GM12874 (cell line): Measurements from ENCODE around the gene GLIPR1L1.

Source experiments
- TF ChIP-seq, protein P1 (sequence below): IDR thresholded peaks from 2 replicates; pipeline ENCODE4 v1.5.1; 2011; ENCODE audit warnings: low read depth, mild to moderate bottlenecking, control low read depth, low read length, moderate library complexity; ENCODE audit not compliant: insufficient read depth

GLIPR1L1 gene

GRCh38 chr12:75334384-75335030 lies at the start of gene GLIPR1L1:
Gene GLIPR1L1, plus strand, starts transcription at chr12:75334670. Its CDS starts 59 bp downstream, at chr12:75334729.
- TF ChIP-seq, protein P1, sequence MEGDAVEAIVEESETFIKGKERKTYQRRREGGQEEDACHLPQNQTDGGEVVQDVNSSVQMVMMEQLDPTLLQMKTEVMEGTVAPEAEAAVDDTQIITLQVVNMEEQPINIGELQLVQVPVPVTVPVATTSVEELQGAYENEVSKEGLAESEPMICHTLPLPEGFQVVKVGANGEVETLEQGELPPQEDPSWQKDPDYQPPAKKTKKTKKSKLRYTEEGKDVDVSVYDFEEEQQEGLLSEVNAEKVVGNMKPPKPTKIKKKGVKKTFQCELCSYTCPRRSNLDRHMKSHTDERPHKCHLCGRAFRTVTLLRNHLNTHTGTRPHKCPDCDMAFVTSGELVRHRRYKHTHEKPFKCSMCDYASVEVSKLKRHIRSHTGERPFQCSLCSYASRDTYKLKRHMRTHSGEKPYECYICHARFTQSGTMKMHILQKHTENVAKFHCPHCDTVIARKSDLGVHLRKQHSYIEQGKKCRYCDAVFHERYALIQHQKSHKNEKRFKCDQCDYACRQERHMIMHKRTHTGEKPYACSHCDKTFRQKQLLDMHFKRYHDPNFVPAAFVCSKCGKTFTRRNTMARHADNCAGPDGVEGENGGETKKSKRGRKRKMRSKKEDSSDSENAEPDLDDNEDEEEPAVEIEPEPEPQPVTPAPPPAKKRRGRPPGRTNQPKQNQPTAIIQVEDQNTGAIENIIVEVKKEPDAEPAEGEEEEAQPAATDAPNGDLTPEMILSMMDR: peak; percentile 81

DNA sequence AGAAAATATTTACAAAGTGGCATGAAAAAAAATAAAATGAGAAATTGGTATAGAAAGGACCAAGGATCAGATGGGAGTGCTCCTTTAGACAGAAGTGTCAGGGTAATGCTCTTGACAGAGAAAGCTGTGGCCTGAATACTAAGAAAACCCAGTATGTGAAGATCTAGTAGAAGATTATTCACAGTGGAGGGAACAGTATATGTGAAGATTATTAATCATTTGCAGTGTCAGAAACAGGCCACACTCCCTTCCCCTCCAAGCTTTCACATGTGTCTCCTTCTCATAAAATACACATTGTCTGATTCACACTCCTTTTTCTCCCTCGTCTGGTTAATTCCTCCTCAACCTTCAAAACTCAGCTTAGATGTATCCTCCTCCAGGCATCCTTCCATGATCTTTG lies 45.6 kb upstream of the GLIPR1L1 start:
- TF ChIP-seq, protein P1: no peak

GRCh38 chr12:75289753-75290152 lies 44.7 kb upstream of the GLIPR1L1 start:
- TF ChIP-seq, protein P1: no peak

DNA sequence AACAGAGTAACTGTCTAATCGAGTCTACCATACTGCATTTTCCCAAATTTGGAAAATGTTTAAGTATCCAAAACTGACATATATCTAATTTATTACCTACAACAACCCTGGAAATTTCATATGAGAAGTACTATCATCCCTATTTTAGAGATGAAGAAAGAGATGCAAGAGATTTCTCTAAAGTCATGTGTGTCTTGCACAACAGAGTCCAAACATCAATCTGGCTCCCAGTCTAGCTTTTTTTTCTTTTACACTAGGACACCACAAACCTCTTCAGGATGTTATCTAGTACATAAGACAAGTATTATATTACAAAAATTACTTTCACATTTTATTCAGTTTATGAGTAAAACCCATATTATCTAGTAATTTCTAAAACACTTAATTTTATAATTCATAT lies 43.5 kb upstream of the GLIPR1L1 start:
- TF ChIP-seq, protein P1: no peak

DNA sequence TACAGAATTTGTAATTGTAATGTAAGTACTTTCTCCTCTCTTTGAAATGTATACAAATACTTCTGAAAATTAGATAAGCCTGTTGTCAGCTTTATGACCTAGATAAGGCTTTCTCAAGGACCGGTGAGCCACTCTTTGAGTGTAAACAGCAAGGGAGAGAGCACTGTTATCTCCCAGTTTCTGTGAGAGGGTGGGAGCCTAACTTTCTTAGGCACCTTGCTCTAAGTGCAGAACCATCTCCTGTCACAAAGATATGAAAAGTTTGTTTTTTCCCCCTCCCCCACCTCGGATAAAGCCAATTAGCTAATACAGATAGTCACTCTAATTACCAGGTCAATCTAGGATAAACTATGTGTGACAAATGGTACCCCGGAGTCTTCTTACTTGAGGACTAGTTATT lies 40.1 kb upstream of the GLIPR1L1 start:
- TF ChIP-seq, protein P1: no peak

- TF ChIP-seq, protein P1: no peak
Observed at GRCh38 chr12:75294797-75295196, 39.7 kb upstream of the GLIPR1L1 start.

DNA sequence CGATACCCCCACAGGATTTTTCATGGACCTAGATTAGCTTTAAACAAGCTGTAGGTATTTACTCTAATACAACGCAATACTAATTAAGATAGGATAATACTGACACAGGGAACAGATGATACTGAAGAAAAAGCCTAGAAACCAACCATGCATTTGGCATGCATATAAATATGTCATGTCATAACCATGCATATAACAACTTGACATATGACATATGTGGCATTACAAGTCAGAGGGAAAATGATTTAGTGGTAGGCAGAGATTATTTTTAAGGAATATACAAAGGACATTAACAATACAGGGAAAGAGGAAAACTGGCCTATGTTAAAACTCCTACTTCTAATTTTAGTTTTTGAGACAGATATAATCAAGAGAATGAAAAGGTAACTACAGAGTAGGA lies 32.2 kb upstream of the GLIPR1L1 start:
- TF ChIP-seq, protein P1: no peak
